Neutrophil (primary cell): ENCODE results near the gene S100A3.

Source experiments
- H3K27ac ChIP-seq: fragments of 200-600 bp; sonication (generic); 2 replicates; pipeline ENCODE4 v1.5.1; 2016; ENCODE audit warnings: mild to moderate bottlenecking, moderate library complexity
- H3K27me3 ChIP-seq: fragments of 200-600 bp; sonication (generic); 2 replicates; pipeline ENCODE4 v1.6.0; 2016; ENCODE audit warnings: mild to moderate bottlenecking
- H3K36me3 ChIP-seq: fragments of 200-600 bp; sonication (generic); 2 replicates; pipeline ENCODE4 v1.5.1; 2017
- H3K4me1 ChIP-seq, 2 experiments: fragments of 200-600 bp in 1 of 2; sonication (generic) in 1 of 2; 1 replicate in 1 of 2; 2 replicates in 1 of 2; pipeline versions ENCODE4 v1.5.1 to v1.6.1; 2013 to 2016; ENCODE audit warnings: low read depth in 1 of 2, low read length in 1 of 2, mild to moderate bottlenecking in 1 of 2, moderate library complexity in 1 of 2; ENCODE audit not compliant: control insufficient read depth in 1 of 2, insufficient read depth in 1 of 2
- H3K4me3 ChIP-seq, 2 experiments: fragments of 200-600 bp in 1 of 2; sonication (generic) in 1 of 2; 1 replicate in 1 of 2; 2 replicates in 1 of 2; pipeline ENCODE4 v1.5.1; 2013 to 2016; ENCODE audit warnings: low read depth in 1 of 2, low read length in 1 of 2, mild to moderate bottlenecking in 1 of 2, moderate library complexity in 1 of 2
- H3K9me3 ChIP-seq: fragments of 200-600 bp; sonication (generic); 2 replicates; pipeline ENCODE4 v1.5.1; 2016
- TF ChIP-seq, protein P1 (sequence below): fragments of 200-600 bp; sonication (generic); IDR thresholded peaks from 2 replicates; pipeline ENCODE4 v1.5.1; 2016; ENCODE audit warnings: antibody characterized with exemption

Gene S100A3

DNA sequence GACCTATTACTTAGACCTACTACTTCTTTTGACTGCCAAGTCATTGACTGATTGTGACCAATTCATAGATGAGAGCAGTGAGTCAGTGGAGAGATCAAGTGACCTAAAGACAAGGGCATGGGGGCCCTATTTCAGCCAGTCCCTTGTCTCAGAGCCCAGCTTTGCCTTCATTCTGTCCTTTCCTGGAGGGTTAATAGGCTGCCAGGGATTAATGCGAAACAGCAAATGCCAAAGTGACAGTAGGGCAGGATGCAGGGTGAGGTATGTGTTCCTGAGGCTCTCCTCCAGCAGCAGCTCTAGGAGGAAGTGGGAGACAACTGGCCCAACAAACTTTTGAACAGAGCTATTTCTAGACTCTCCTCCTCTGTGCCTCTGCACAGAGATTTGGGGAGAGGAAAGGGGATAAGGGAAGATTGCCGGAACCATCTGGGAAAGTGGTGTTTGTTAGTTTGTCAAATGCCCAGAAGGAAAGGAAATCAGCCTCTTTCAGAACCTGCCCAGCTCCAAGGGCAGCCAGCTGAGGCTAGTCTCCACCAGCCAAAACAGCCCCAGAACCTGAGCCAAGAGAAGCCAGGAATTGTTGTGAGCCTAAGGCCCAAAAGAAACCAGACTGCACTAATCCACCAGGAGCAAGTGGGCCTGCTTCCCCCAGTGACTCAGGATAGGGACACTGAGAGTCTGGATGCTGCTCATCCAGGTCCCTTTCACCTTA lies 4.9 kb upstream of the S100A3 start:
- Histone ChIP-seq H3K4me3 (no peak overlapping the region), H3K9me3 (no peaks in the 10 kb centered on the region), H3K4me1 (peaks cover 40 to 42% of the 10 kb centered on the region in 2 experiments), H3K27ac (no peak overlapping the region), H3K27me3 (no peaks in the 10 kb centered on the region), H3K36me3 (no peaks in the 10 kb centered on the region)
- TF ChIP-seq, protein P1, sequence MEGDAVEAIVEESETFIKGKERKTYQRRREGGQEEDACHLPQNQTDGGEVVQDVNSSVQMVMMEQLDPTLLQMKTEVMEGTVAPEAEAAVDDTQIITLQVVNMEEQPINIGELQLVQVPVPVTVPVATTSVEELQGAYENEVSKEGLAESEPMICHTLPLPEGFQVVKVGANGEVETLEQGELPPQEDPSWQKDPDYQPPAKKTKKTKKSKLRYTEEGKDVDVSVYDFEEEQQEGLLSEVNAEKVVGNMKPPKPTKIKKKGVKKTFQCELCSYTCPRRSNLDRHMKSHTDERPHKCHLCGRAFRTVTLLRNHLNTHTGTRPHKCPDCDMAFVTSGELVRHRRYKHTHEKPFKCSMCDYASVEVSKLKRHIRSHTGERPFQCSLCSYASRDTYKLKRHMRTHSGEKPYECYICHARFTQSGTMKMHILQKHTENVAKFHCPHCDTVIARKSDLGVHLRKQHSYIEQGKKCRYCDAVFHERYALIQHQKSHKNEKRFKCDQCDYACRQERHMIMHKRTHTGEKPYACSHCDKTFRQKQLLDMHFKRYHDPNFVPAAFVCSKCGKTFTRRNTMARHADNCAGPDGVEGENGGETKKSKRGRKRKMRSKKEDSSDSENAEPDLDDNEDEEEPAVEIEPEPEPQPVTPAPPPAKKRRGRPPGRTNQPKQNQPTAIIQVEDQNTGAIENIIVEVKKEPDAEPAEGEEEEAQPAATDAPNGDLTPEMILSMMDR: no peak

DNA sequence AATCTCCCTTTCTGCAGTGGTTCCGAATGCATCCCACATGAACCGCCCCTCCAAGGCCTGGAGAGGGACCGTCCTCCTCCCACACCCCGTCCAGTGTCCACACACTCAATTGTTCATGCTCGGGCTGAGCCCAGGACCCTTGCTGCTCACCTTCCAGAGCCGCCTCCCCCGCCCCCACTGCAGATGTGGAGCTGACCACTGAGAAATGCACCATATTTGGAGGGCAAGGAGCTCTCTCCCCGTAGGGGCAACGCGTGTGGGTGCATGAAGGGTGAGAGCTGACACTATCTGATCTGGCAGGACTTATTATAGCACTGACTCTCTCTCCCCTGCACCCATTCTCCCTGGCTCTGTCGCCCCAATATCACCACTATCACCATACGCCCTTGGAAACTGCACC lies 4.0 kb upstream of the S100A3 start:
- no peak overlapping the region for H3K27ac ChIP-seq

DNA sequence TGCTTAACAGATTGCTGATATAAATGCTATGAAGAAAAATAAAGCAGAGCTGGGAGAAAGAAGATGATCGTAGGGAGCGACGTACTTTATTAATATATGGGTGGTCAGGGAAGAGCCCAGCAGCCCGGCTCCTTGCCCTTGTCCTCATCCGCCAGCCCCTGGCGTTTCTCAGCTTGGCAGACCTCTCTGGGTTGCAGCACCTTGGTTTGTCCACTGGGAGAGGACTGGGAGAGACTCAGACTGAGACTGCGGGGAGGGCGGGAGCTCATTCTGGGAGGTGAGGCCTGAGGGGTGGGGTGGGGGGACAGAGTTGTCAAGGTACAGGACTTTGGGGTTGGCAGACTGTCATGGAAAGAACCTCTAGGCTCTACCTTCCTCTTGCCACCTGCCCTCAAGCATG lies 3.3 kb upstream of the S100A3 start:
- peaks cover 50 to 53% of the 10 kb centered on the region in 2 experiments for H3K4me1 ChIP-seq
- no peaks in the 10 kb centered on the region for H3K36me3 ChIP-seq
- TF ChIP-seq, protein P1: no peak
- no peaks in the 10 kb centered on the region for H3K27me3 ChIP-seq
- H3K9me3 ChIP-seq: no peaks in the 10 kb centered on the region
- no peak overlapping the region for H3K4me3 ChIP-seq
- no peak overlapping the region for H3K27ac ChIP-seq

More for the DNA sequence above, 4.0 kb upstream of the S100A3 start:
- H3K27me3 ChIP-seq: no peaks in the 10 kb centered on the region
- H3K36me3 ChIP-seq: no peaks in the 10 kb centered on the region
- H3K4me3 ChIP-seq: no peak overlapping the region
- H3K9me3 ChIP-seq: no peaks in the 10 kb centered on the region
- H3K4me1 ChIP-seq: peaks cover 48 to 51% of the 10 kb centered on the region in 2 experiments
- TF ChIP-seq, protein P1: no peak

DNA sequence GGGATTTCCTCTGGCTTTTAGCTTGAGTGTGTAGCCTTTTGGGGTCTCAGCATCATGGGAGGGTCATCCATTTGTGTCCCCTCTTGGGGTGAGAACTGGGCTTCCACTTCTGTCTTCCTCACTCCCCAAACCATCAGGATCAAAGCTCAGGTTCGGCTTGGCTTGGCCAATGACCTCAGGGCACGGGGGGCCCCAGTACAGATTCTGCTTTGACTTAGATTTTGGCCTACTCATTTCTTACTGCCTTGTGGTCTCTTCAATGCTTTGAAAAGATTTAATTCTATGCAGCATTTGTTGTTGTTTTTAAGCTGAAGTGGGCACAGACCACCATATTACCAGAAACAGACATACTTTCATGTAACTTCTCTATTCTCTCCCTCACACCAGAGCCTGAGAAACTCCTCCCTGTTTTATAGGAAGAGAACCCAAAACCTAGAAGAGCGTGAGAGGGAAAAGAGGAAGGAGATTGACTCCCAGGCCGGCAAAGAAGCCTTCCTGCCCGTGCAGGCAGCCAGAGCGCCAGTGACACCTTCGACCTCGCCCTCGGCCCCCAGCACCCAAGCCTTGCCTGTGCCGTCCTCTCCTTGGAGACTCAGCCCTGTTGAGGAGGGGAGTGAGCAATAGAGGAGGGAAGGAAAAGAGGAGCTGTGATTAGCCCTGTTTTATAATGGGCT lies 1.9 kb upstream of the S100A3 start:
- peak overlapping the region; percentile 65 for H3K27ac ChIP-seq
- no peaks in the 10 kb centered on the region for H3K36me3 ChIP-seq
- H3K4me1 ChIP-seq: peaks cover 47 to 53% of the 10 kb centered on the region in 2 experiments
- TF ChIP-seq, protein P1: no peak
- H3K4me3 ChIP-seq: peak overlapping the region in 1 of 2 experiments; percentile 3
- no peaks in the 10 kb centered on the region for H3K27me3 ChIP-seq
- H3K9me3 ChIP-seq: no peaks in the 10 kb centered on the region

DNA sequence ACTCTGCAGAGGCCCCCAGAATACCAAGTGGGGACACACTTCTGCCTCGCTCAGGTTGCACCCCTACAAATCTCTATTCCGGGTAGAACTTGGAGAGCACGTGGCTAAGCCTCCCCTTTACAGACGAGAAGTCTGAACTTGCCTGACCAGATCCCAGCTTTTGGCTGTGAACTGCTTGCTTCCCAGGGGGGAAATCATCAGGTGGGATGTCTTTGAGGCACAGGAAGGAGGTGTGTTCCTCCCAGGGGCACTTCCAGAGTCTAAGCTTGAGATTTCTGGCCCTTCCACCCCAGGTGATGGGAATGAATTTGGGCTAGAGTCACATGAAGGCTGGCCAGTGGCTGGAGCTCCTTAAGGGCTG lies 1.3 kb upstream of the S100A3 start:
- Histone ChIP-seq H3K4me1 (peaks cover 53 to 57% of the 10 kb centered on the region in 2 experiments), H3K4me3 (peak overlapping the region in 1 of 2 experiments; percentile 3), H3K9me3 (no peaks in the 10 kb centered on the region), H3K36me3 (no peaks in the 10 kb centered on the region), H3K27me3 (no peaks in the 10 kb centered on the region), H3K27ac (peak overlapping the region; percentile 65)
- TF ChIP-seq, protein P1: no peak
